Fibroblast of lung (primary cell): ENCODE data around the gene JARID2. TPM values are rescaled to one million over a fixed set of nuclear protein-coding genes. Genes with fewer than 3 reads are reported as not detected.

Source experiments
- DNase-seq, 2 donors: peaks; one replicate each; pipeline versions ENCODE4 v3.0.0 to v3.0.0-alpha.2; 2010; ENCODE audit warnings: low read depth in 2 of 2
- H2AFZ ChIP-seq: 2 replicates; pipeline ENCODE4 v1.5.1; 2012; ENCODE audit warnings: low read length, control low read depth, inconsistent platforms
- H3K27ac ChIP-seq: 2 replicates; pipeline ENCODE4 v1.5.1; 2011; ENCODE audit warnings: low read length, control low read depth; ENCODE audit not compliant: insufficient read depth
- H3K27me3 ChIP-seq: 2 replicates; pipeline ENCODE4 v1.5.1; 2011; ENCODE audit warnings: mild to moderate bottlenecking, low read length; ENCODE audit not compliant: control insufficient read depth, insufficient read depth
- H3K36me3 ChIP-seq: 2 replicates; pipeline ENCODE4 v1.5.1; 2011; ENCODE audit warnings: low read length; ENCODE audit not compliant: control insufficient read depth, insufficient read depth
- H3K4me1 ChIP-seq: 2 replicates; pipeline ENCODE4 v1.5.1; 2011; ENCODE audit warnings: low read length; ENCODE audit not compliant: control insufficient read depth, insufficient read depth; ENCODE audit errors: extremely low read depth
- H3K4me2 ChIP-seq: 2 replicates; pipeline ENCODE4 v1.5.1; 2011; ENCODE audit warnings: low read length, control low read depth; ENCODE audit not compliant: insufficient read depth; ENCODE audit errors: extremely low read depth
- H3K4me3 ChIP-seq, 4 experiments: fragments of 200-600 bp in 1 of 4; sonication (generic) in 1 of 4; replicated peaks in 1 of 4; 2 replicates each; pipeline ENCODE4 v1.5.1; 2011 to 2016; ENCODE audit warnings: low read length in 4 of 4, low read depth in 3 of 4, mild to moderate bottlenecking in 3 of 4, control low read depth in 2 of 4, inconsistent platforms in 1 of 4, mixed read lengths in 1 of 4; ENCODE audit not compliant: insufficient read depth in 1 of 4; ENCODE audit errors: control extremely low read depth in 1 of 4
- H3K79me2 ChIP-seq: 2 replicates; pipeline ENCODE4 v1.5.1; 2012; ENCODE audit warnings: mild to moderate bottlenecking, low read length, inconsistent platforms; ENCODE audit not compliant: control insufficient read depth, insufficient read depth
- H3K9ac ChIP-seq: 2 replicates; pipeline ENCODE4 v1.5.1; 2011; ENCODE audit warnings: mild to moderate bottlenecking, low read length, control low read depth; ENCODE audit not compliant: insufficient read depth
- H3K9me3 ChIP-seq: 2 replicates; pipeline ENCODE4 v1.5.1; 2012; ENCODE audit warnings: low read depth, low read length; ENCODE audit not compliant: control insufficient read depth, insufficient read depth
- H4K20me1 ChIP-seq: 2 replicates; pipeline ENCODE4 v1.5.1; 2011; ENCODE audit warnings: low read length; ENCODE audit not compliant: control insufficient read depth, insufficient read depth; ENCODE audit errors: extremely low read depth
- CTCF ChIP-seq, 2 donors: IDR thresholded peaks in 1 of 2; conservative IDR thresholded peaks in 1 of 2; 1 replicate in 1 of 2; 2 replicates in 1 of 2; pipeline ENCODE4 v1.5.1; 2011 to 2012; ENCODE audit warnings: low read length in 2 of 2, control low read depth in 1 of 2, inconsistent platforms in 1 of 2, low read depth in 1 of 2, mild to moderate bottlenecking in 1 of 2
- EZH2 ChIP-seq: IDR thresholded peaks from 2 replicates; pipeline ENCODE4 v1.5.1; 2012; ENCODE audit warnings: low read length, control low read depth, mild to moderate bottlenecking; ENCODE audit errors: missing control alignments
- polyA plus RNA-seq, 2 donors: library from polyadenylated mRNA; depleted of rRNA in 1 of 2; stranded (reverse) in 1 of 2; unstranded in 1 of 2; fragments of >200 nt; gene quantifications; 2 replicates each; pipeline ENCODE4 v1.2.1, GENCODE V29; 2011 to 2012; ENCODE audit warnings: missing spikeins in 1 of 2
- total RNA-seq: library from RNA; depleted of rRNA; stranded (reverse); fragments of >200 nt; gene quantifications from 2 replicates; pipeline ENCODE4 v1.2.1, GENCODE V29; 2014

The JARID2 gene
- total and polyA plus RNA-seq, 2 donors (not counting 1 experiment from before 2014, with no cell fraction given), result 5.0 to 8.2 TPM

GRCh38 chr6:15508931-15509330, 263.1 kb downstream of the JARID2 start:
- Histone ChIP-seq H3K4me2 (no peak overlapping the region), H3K27me3 (no peaks in the 10 kb centered on the region), H3K27ac (no peak overlapping the region), H3K79me2 (no peaks in the 10 kb centered on the region), H3K36me3 (peaks cover 9% of the 10 kb centered on the region), H3K9me3 (no peaks in the 10 kb centered on the region), H3K4me3 (no peak overlapping the region), H3K9ac (no peak overlapping the region), H3K4me1 (peaks cover 7% of the 10 kb centered on the region), H2AFZ (no peak overlapping the region), H4K20me1 (no peaks in the 10 kb centered on the region)
- no peak for DNase-seq
- no peak for TF ChIP-seq CTCF (conservative IDR thresholded peaks at IDR 0.05 in 1 of 2, IDR thresholded peaks at IDR 0.05 in 1 of 2; ENCODE audit: low read depth in 1 of 2, low read length in 2 of 2)
- TF ChIP-seq EZH2, result no peak

- no peaks in the 10 kb centered on the region for H4K20me1 ChIP-seq
- no peaks in the 10 kb centered on the region for H3K9me3 ChIP-seq
- H3K27me3 ChIP-seq, result no peaks in the 10 kb centered on the region
- no peak overlapping the region for H3K27ac ChIP-seq
- no peak for DNase-seq
- H3K9ac ChIP-seq, result no peak overlapping the region
- no peak overlapping the region for H3K4me2 ChIP-seq
- peaks cover 12% of the 10 kb centered on the region for H3K36me3 ChIP-seq
- no peaks in the 10 kb centered on the region for H3K79me2 ChIP-seq
- H3K4me3 ChIP-seq, result no peak overlapping the region
- H2AFZ ChIP-seq, result no peak overlapping the region
- H3K4me1 ChIP-seq, result peaks cover 5% of the 10 kb centered on the region
- no peak for TF ChIP-seq CTCF (conservative IDR thresholded peaks at IDR 0.05 in 1 of 2, IDR thresholded peaks at IDR 0.05 in 1 of 2; ENCODE audit: low read depth in 1 of 2, low read length in 2 of 2)
- no peak for TF ChIP-seq EZH2
Observed at GRCh38 chr6:15509335-15509933, 263.6 kb downstream of the JARID2 start.

GRCh38 chr6:15510121-15510520, 264.3 kb downstream of the JARID2 start:
- no peak overlapping the region for H3K27ac ChIP-seq
- no peaks in the 10 kb centered on the region for H3K27me3 ChIP-seq
- no peak overlapping the region for H3K4me3 ChIP-seq
- H3K4me1 ChIP-seq, result peaks cover 4% of the 10 kb centered on the region
- H4K20me1 ChIP-seq, result no peaks in the 10 kb centered on the region
- no peak overlapping the region for H3K9ac ChIP-seq
- TF ChIP-seq EZH2, result no peak
- TF ChIP-seq CTCF (conservative IDR thresholded peaks at IDR 0.05 in 1 of 2, IDR thresholded peaks at IDR 0.05 in 1 of 2; ENCODE audit: low read depth in 1 of 2, low read length in 2 of 2), result no peak
- no peak overlapping the region for H3K4me2 ChIP-seq
- no peaks in the 10 kb centered on the region for H3K9me3 ChIP-seq
- H3K79me2 ChIP-seq, result no peaks in the 10 kb centered on the region
- no peak for DNase-seq
- H3K36me3 ChIP-seq, result peaks cover 12% of the 10 kb centered on the region
- no peak overlapping the region for H2AFZ ChIP-seq
